Omental fat pad (tissue), 4 donors: Measurements from ENCODE around the gene PCDHGB4. TPM values are rescaled to one million over a fixed set of nuclear protein-coding genes. Genes with fewer than 3 reads are reported as not detected.

Experiments
- ATAC-seq: fragments of 150-250 bp; one replicate; pipeline ENCODE4 v1.9.1; 2016; ENCODE audit warnings: mild to moderate bottlenecking, moderate library complexity; ENCODE audit not compliant: low FRiP score
- DNase-seq: peaks from one replicate; pipeline ENCODE4 v3.0.0-alpha.2; 2019; ENCODE audit warnings: low spot score
- CTCF ChIP-seq, 3 donors: fragments of 450-650 bp; IDR thresholded peaks; one replicate each; pipeline ENCODE4 v1.5.1; 2016 to 2017; ENCODE audit warnings: antibody characterized with exemption in 3 of 3, mild to moderate bottlenecking in 3 of 3, moderate library complexity in 2 of 3
- total RNA-seq, 4 donors: library from RNA; depleted of rRNA; stranded (reverse); fragments of >200 nt; gene quantifications; one replicate each; pipeline ENCODE4 v1.1.0, GENCODE V29; 2016

Gene PCDHGB4
- total RNA-seq, 4 donors from 2014 or later: 2.4 to 14.5 (median 6.1) TPM

DNA sequence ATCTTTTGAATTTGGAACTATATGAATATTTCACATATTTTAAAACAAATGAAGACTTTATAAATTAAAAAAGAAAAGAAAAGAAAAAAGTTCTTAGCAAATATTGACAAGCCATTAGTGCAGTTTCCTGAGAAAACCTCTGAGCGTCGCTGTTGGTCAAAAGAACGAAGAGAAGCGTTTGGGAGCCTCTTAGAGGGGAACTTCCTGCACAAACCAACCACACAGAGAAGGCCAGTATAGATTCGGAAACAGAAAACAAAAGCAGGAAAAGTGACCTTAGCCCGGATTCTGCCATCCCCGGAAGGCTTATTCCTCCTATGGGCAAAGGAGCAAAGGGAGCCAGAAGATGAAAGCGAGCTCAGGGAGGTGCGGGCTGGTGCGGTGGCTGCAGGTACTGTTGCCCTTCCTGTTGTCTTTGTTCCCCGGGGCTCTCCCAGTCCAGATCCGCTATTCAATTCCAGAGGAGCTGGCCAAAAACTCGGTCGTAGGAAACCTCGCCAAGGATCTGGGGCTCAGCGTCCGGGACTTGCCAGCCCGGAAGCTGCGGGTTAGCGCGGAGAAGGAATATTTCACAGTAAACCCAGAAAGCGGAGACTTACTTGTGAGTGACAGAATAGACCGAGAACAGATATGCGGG is 27.6 kb upstream of the PCDHGB4 start, which contains the start of gene PCDHGB2:
PCDHGB2 (plus strand) TSS at position 205 of the 637 bp plus-strand sequence; CDS start at position 347, 142 bp downstream.
- DNase-seq (no peak), ATAC-seq (no peak)

DNA sequence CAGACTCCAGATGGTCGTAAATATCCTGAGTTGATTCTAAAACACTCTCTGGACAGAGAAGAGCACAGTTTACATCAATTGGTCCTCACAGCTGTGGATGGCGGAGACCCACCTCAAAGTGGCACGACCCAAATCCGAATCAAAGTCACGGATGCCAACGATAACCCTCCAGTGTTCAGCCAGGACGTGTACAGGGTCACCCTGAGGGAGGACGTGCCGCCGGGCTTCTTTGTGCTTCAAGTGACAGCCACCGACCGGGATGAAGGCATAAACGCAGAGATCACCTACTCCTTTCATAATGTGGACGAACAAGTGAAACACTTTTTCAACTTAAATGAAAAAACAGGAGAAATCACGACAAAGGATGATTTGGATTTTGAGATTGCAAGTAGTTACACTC is 26.8 kb upstream of the PCDHGB4 start:
- TF ChIP-seq CTCF (IDR thresholded peaks at IDR 0.05): no peak
- ATAC-seq (no peak), DNase-seq (no peak)

More for the DNA sequence above, 27.6 kb upstream of the PCDHGB4 start, which contains the start of gene PCDHGB2:
- no peak for TF ChIP-seq CTCF (IDR thresholded peaks at IDR 0.05)

DNA sequence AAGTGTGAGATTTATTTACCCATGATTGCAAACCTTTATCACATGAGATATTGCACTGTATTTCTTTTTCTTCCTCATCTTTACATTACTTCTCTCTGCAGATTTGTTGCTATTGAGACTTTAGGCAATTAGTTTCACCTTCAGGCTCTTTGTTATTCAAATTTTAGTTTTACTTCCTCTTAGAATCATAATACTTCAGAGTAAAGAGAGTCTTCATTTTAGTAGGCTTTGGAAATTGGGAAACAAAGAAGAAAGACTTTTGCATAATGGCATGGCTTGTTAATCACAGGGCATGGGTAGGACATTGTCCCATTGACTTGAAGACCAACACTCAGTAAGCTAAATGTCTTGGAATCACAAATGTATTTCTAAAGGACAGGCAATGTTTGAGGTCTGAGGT is 24.8 kb upstream of the PCDHGB4 start:
- no peak for ATAC-seq
- no peak for TF ChIP-seq CTCF (IDR thresholded peaks at IDR 0.05)
- DNase-seq: no peak

DNA sequence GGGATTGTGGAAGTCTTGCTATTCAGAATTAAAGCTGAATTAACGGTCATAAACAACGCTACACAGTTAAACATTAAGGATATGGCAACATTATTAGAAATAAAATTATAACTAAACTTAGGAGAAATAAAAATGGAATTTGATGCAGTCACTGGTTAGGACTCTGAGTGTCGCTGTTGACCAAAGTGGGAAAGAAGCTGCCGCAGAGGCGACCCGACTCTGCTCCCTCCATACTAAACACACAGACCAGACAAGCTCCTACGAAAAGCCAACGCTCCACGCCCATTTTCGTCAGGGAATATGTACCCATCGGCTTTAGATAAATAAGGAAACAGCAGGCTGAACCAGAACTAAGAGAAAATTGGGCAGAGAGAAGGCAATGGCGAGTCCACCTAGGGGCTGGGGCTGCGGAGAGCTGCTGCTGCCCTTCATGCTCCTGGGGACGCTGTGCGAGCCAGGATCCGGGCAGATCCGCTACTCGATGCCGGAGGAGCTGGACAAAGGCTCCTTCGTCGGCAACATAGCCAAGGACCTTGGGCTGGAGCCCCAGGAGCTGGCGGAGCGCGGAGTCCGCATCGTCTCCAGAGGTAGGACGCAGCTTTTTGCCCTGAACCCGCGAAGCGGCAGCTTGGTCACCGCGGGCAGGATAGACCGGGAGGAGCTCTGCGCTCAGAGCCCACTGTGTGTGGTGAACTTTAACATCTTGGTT is 23.4 kb upstream of the PCDHGB4 start, which contains the start of gene PCDHGA5:
PCDHGA5 (plus strand) TSS at position 211 of the 709 bp plus-strand sequence; CDS start at position 380, 169 bp downstream.
- DNase-seq: no peak
- no peak for TF ChIP-seq CTCF (IDR thresholded peaks at IDR 0.05)
- no peak for ATAC-seq

DNA sequence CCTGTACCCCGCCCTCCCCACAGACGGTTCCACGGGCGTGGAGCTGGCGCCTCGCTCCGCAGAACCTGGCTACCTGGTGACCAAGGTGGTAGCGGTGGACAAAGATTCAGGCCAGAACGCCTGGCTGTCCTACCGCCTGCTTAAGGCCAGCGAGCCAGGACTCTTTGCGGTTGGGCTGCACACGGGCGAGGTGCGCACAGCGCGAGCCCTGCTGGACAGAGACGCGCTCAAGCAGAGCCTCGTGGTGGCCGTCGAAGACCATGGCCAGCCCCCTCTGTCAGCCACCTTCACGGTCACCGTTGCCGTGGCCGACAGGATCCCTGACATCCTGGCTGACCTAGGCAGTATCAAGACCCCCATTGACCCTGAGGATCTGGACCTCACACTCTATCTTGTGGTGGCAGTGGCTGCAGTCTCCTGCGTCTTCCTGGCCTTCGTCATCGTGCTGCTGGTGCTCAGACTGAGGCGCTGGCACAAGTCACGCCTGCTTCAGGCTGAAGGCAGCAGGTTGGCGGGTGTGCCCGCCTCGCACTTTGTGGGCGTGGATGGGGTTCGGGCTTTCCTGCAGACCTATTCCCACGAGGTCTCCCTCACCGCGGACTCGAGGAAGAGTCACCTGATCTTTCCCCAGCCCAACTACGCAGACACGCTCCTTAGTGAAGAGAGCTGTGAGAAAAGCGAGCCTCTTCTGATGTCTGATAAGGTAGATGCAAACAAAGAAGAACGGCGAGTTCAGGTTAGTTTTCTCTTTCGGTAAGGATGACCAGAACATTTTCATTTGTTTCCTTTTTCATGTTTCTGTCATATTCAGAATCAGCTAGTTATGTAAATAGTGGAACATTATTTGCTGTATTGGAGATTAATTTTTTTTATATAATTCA is 21.2 kb upstream of the PCDHGB4 start:
- ATAC-seq (no peak), DNase-seq (no peak)
- TF ChIP-seq CTCF (IDR thresholded peaks at IDR 0.05): no peak

- ATAC-seq (no peak), DNase-seq (no peak)
- TF ChIP-seq CTCF (IDR thresholded peaks at IDR 0.05): no peak
Observed at GRCh38 chr5:141369994-141370848, 17.3 kb upstream of the PCDHGB4 start, which contains the start of gene PCDHGB3. PCDHGB3 (plus strand) TSS chr5:141370242; CDS start chr5:141370395, 153 bp downstream.
